Measurements from ENCODE around the gene PCTP. TPM values are rescaled to one million over a fixed set of nuclear protein-coding genes. Genes with fewer than 3 reads are reported as not detected.

The PCTP gene
- polyA plus RNA-seq, 1 of the 3 experiments (the other 2 are of a cell fraction), result 20.8 TPM

DNA sequence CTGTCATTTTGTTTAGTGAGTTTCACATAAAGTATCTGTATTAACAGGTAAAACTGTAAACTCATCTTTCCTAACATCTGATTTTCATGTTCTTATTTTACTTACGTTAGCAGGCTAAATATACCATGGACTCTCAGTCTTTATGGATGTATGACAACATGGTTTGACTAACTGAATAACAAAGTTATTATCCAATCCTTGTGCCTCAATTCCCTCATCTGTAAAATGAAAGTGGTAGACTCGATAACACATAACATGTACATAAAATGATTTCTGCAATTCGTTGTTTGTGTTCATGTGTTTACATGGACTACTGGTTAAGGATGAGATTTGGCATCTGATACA lies 9.5 kb upstream of the PCTP start:
- Histone ChIP-seq H3K4me1 (ENCODE audit: control insufficient read depth in 1 of 2, insufficient read depth in 2 of 2, low read depth in 1 of 2, low read length in 1 of 2) (no peaks in the 10 kb centered on the region; a peak in 1 of 4 replicates), H3K36me3 (replicated peaks in 1 of 2; ENCODE audit: control insufficient read depth in 1 of 2, insufficient read depth in 2 of 2, low read length in 1 of 2) (no peaks in the 10 kb centered on the region), H3K27ac (ENCODE audit: low read depth in 2 of 2, low read length in 1 of 2) (no peak overlapping the region), H4K20me1 (ENCODE audit: insufficient read depth) (no peaks in the 10 kb centered on the region), H3K27me3 (ENCODE audit: insufficient read depth) (no peaks in the 10 kb centered on the region; the same call in 1 of the 2 replicates), H3K9me3 (no peaks in the 10 kb centered on the region), H3F3A (replicated peaks; ENCODE audit: insufficient read depth) (no peaks in the 10 kb centered on the region), H3K4me3 (ENCODE audit: low read depth in 2 of 2, low read length in 1 of 2) (no peak overlapping the region), H3K79me2 (ENCODE audit: insufficient read depth) (no peaks in the 10 kb centered on the region), H3K4me2 (no peak overlapping the region), H2AFZ (ENCODE audit: low read depth) (no peak overlapping the region), H3K9me2 (no peaks in the 10 kb centered on the region), H3K9ac (no peak overlapping the region)
- POLR2A ChIA-PET, result no interaction called here
- CTCF ChIA-PET, result interaction anchor here (0.9 to 16.5 kb wide), 2 partner anchors 100 to 215 kb away, joined by 3 to 175 read pairs; no protein-coding TSS in a partner anchor
- TF ChIP-seq NFIC (IDR thresholded peaks at IDR 0.05; ENCODE audit: borderline replicate concordance), result no peak
- no peak for TF ChIP-seq SIN3A (IDR thresholded peaks at IDR 0.05; ENCODE audit: borderline replicate concordance, low read depth, low read length)
- TF ChIP-seq ELF1 (IDR thresholded peaks at IDR 0.05), result no peak
- no peak for TF ChIP-seq FOXM1 (IDR thresholded peaks at IDR 0.05; ENCODE audit: low read depth)
- TF ChIP-seq TCF12 (IDR thresholded peaks at IDR 0.05), result no peak
- TF ChIP-seq NRF1 (IDR thresholded peaks at IDR 0.05; ENCODE audit: low read depth, low read length), result no peak
- TF ChIP-seq YY1 (IDR thresholded peaks at IDR 0.05; ENCODE audit: low read depth), result no peak
- TF ChIP-seq MAX (IDR thresholded peaks at IDR 0.05; ENCODE audit: low read depth), result no peak
- TF ChIP-seq PBX3 (IDR thresholded peaks at IDR 0.05), result no peak
- no peak for TF ChIP-seq FOXJ3 (CRISPR knock-in tag; IDR thresholded peaks at IDR 0.05)
- no peak for TF ChIP-seq CHD2 (IDR thresholded peaks at IDR 0.05; ENCODE audit: low read length, partially characterized antibody)
- TF ChIP-seq TEAD4 (IDR thresholded peaks at IDR 0.05; ENCODE audit: borderline replicate concordance, insufficient read depth), result no peak
- no peak for TF ChIP-seq RCOR1 (IDR thresholded peaks at IDR 0.05; ENCODE audit: low read length)
- no peak for TF ChIP-seq CTCF (IDR thresholded peaks at IDR 0.05)
- TF ChIP-seq, protein P1, sequence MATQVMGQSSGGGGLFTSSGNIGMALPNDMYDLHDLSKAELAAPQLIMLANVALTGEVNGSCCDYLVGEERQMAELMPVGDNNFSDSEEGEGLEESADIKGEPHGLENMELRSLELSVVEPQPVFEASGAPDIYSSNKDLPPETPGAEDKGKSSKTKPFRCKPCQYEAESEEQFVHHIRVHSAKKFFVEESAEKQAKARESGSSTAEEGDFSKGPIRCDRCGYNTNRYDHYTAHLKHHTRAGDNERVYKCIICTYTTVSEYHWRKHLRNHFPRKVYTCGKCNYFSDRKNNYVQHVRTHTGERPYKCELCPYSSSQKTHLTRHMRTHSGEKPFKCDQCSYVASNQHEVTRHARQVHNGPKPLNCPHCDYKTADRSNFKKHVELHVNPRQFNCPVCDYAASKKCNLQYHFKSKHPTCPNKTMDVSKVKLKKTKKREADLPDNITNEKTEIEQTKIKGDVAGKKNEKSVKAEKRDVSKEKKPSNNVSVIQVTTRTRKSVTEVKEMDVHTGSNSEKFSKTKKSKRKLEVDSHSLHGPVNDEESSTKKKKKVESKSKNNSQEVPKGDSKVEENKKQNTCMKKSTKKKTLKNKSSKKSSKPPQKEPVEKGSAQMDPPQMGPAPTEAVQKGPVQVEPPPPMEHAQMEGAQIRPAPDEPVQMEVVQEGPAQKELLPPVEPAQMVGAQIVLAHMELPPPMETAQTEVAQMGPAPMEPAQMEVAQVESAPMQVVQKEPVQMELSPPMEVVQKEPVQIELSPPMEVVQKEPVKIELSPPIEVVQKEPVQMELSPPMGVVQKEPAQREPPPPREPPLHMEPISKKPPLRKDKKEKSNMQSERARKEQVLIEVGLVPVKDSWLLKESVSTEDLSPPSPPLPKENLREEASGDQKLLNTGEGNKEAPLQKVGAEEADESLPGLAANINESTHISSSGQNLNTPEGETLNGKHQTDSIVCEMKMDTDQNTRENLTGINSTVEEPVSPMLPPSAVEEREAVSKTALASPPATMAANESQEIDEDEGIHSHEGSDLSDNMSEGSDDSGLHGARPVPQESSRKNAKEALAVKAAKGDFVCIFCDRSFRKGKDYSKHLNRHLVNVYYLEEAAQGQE (IDR thresholded peaks at IDR 0.05; ENCODE audit: low read depth, low read length), result no peak
- TF ChIP-seq, protein P2, sequence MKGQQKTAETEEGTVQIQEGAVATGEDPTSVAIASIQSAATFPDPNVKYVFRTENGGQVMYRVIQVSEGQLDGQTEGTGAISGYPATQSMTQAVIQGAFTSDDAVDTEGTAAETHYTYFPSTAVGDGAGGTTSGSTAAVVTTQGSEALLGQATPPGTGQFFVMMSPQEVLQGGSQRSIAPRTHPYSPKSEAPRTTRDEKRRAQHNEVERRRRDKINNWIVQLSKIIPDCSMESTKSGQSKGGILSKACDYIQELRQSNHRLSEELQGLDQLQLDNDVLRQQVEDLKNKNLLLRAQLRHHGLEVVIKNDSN (IDR thresholded peaks at IDR 0.05; ENCODE audit: borderline replicate concordance, low read depth), result no peak
- TF ChIP-seq, protein P3, sequence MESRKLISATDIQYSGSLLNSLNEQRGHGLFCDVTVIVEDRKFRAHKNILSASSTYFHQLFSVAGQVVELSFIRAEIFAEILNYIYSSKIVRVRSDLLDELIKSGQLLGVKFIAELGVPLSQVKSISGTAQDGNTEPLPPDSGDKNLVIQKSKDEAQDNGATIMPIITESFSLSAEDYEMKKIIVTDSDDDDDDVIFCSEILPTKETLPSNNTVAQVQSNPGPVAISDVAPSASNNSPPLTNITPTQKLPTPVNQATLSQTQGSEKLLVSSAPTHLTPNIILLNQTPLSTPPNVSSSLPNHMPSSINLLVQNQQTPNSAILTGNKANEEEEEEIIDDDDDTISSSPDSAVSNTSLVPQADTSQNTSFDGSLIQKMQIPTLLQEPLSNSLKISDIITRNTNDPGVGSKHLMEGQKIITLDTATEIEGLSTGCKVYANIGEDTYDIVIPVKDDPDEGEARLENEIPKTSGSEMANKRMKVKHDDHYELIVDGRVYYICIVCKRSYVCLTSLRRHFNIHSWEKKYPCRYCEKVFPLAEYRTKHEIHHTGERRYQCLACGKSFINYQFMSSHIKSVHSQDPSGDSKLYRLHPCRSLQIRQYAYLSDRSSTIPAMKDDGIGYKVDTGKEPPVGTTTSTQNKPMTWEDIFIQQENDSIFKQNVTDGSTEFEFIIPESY (IDR thresholded peaks at IDR 0.05; ENCODE audit: borderline replicate concordance, low read depth), result no peak
- TF ChIP-seq SMC3 (IDR thresholded peaks at IDR 0.05; ENCODE audit: low read depth, low read length), result no peak
- WGBS (ENCODE audit: low lambda C conversion rate), result 85% methylated on average over 3 of the region's 3 CpGs
- no peak for DNase-seq
